CD4-positive, alpha-beta T cell treated with Interleukin-4 for 4 hours (primary cell): ENCODE data around the gene ARHGAP5.
A peak's percentile ranks its signal among the peaks of the same experiment; 100 is the strongest.

Source experiments
- DNase-seq: peaks from one replicate; pipeline ENCODE4 v3.0.0-alpha.2; 2020

ARHGAP5 gene

GRCh38 chr14:32077081-32078022 is at the start of gene ARHGAP5:
TSS of gene ARHGAP5 (plus strand) at chr14:32077304. CDS start at chr14:32090670, 13,366 bp downstream.
- peak; percentile 78 for DNase-seq

- no peak for DNase-seq
Observed at GRCh38 chr14:32028599-32028998, 48.5 kb upstream of the ARHGAP5 start.

GRCh38 chr14:32033543-32033942 is 43.6 kb upstream of the ARHGAP5 start:
- no peak for DNase-seq

GRCh38 chr14:32038876-32039275 is 38.2 kb upstream of the ARHGAP5 start:
- no peak for DNase-seq

- no peak for DNase-seq
Observed at GRCh38 chr14:32039401-32040030, 37.6 kb upstream of the ARHGAP5 start.

GRCh38 chr14:32043624-32044023 is 33.5 kb upstream of the ARHGAP5 start:
- no peak for DNase-seq

GRCh38 chr14:32044454-32044853 is 32.6 kb upstream of the ARHGAP5 start:
- DNase-seq, result no peak

GRCh38 chr14:32047791-32048190 is 29.3 kb upstream of the ARHGAP5 start:
- DNase-seq, result no peak

GRCh38 chr14:32049361-32050088 is 27.6 kb upstream of the ARHGAP5 start:
- DNase-seq, result no peak

- no peak for DNase-seq
Observed at GRCh38 chr14:32050878-32051277, 26.2 kb upstream of the ARHGAP5 start.

- DNase-seq, result no peak
Observed at GRCh38 chr14:32054536-32054935, 22.6 kb upstream of the ARHGAP5 start.

GRCh38 chr14:32055175-32055574 is 21.9 kb upstream of the ARHGAP5 start:
- no peak for DNase-seq

GRCh38 chr14:32059702-32060101 is 17.4 kb upstream of the ARHGAP5 start:
- no peak for DNase-seq

GRCh38 chr14:32064931-32065330 is 12.2 kb upstream of the ARHGAP5 start:
- no peak for DNase-seq

GRCh38 chr14:32068708-32069107 is 8.4 kb upstream of the ARHGAP5 start:
- DNase-seq, result no peak

- DNase-seq, result no peak
Observed at GRCh38 chr14:32070282-32070681, 6.8 kb upstream of the ARHGAP5 start.

GRCh38 chr14:32072676-32073075 is 4.4 kb upstream of the ARHGAP5 start:
- DNase-seq, result no peak

- DNase-seq, result peak; percentile 85
Observed at GRCh38 chr14:32073537-32074189, 3.4 kb upstream of the ARHGAP5 start.

- no peak for DNase-seq
Observed at GRCh38 chr14:32074887-32075572, 2.1 kb upstream of the ARHGAP5 start.

GRCh38 chr14:32075672-32076277 is 1.3 kb upstream of the ARHGAP5 start:
- no peak for DNase-seq

GRCh38 chr14:32076278-32077080 is 625 bp upstream of the ARHGAP5 start:
- DNase-seq, result peak; percentile 46
